Right atrium auricular region (tissue), 2 donors: Measurements from ENCODE around the gene OR13A1. TPM values are rescaled to one million over a fixed set of nuclear protein-coding genes. Genes with fewer than 3 reads are reported as not detected.
"Not testable (repeated sequence)": the region's sequence is repeated elsewhere in the genome, so short reads cannot be mapped to it uniquely, and the experiment has no call there.

Experiments used
- DNase-seq: peaks from one replicate; pipeline ENCODE4 v3.0.0-alpha.2; 2019; ENCODE audit warnings: low spot score
- H3K27ac ChIP-seq, 2 donors: fragments of 200-600 bp; sonication (generic); 1 replicate in 1 of 2; 2 replicates in 1 of 2; pipeline ENCODE4 v1.5.1; 2016 to 2019
- H3K27me3 ChIP-seq, 2 donors: fragments of 200-600 bp; sonication (generic); one replicate each; pipeline versions ENCODE4 v1.5.1 to v1.6.0; 2017 to 2019
- H3K36me3 ChIP-seq: fragments of 200-600 bp; sonication (generic); one replicate; pipeline ENCODE4 v1.5.1; 2016
- H3K4me1 ChIP-seq, 2 donors: fragments of 200-600 bp; sonication (generic); one replicate each; pipeline versions ENCODE4 v1.5.1 to v1.6.0; 2017 to 2019
- H3K4me3 ChIP-seq, 2 donors: fragments of 200-600 bp; sonication (generic); 1 replicate in 1 of 2; 2 replicates in 1 of 2; pipeline ENCODE4 v1.5.1; 2017 to 2019; ENCODE audit warnings: mild to moderate bottlenecking in 1 of 2, moderate library complexity in 1 of 2
- H3K9me3 ChIP-seq, 2 donors: fragments of 200-600 bp; sonication (generic); one replicate each; pipeline ENCODE4 v1.5.1; 2019
- total RNA-seq, 2 donors: library from RNA; depleted of rRNA; stranded (reverse); fragments of >200 nt; gene quantifications; one replicate each; pipeline ENCODE4 v1.1.0, GENCODE V29; 2016
- TF ChIP-seq, protein P1 (sequence below), 2 donors: fragments of 200-600 bp; sonication (generic); IDR thresholded peaks; one replicate each; pipeline ENCODE4 v1.5.1; 2019; ENCODE audit warnings: antibody characterized with exemption in 2 of 2

OR13A1 gene
- total RNA-seq, 2 donors from 2014 or later: not detected

- H3K27ac ChIP-seq: no peak overlapping the region
- H3K36me3 ChIP-seq: no peaks in the 10 kb centered on the region
- no peaks in the 10 kb centered on the region for H3K9me3 ChIP-seq
- DNase-seq: no peak
- H3K4me3 ChIP-seq: no peak overlapping the region
- no peaks in the 10 kb centered on the region for H3K4me1 ChIP-seq
- H3K27me3 ChIP-seq: no peaks in the 10 kb centered on the region
- TF ChIP-seq, protein P1, sequence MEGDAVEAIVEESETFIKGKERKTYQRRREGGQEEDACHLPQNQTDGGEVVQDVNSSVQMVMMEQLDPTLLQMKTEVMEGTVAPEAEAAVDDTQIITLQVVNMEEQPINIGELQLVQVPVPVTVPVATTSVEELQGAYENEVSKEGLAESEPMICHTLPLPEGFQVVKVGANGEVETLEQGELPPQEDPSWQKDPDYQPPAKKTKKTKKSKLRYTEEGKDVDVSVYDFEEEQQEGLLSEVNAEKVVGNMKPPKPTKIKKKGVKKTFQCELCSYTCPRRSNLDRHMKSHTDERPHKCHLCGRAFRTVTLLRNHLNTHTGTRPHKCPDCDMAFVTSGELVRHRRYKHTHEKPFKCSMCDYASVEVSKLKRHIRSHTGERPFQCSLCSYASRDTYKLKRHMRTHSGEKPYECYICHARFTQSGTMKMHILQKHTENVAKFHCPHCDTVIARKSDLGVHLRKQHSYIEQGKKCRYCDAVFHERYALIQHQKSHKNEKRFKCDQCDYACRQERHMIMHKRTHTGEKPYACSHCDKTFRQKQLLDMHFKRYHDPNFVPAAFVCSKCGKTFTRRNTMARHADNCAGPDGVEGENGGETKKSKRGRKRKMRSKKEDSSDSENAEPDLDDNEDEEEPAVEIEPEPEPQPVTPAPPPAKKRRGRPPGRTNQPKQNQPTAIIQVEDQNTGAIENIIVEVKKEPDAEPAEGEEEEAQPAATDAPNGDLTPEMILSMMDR (IDR thresholded peaks at IDR 0.05): no peak
Observed at GRCh38 chr10:45279682-45280081, 35.7 kb downstream of the OR13A1 start.

GRCh38 chr10:45278860-45279498 lies 36.4 kb downstream of the OR13A1 start:
- Histone ChIP-seq H3K4me1 (no peaks in the 10 kb centered on the region), H3K27ac (no peak overlapping the region), H3K4me3 (no peak overlapping the region), H3K9me3 (no peaks in the 10 kb centered on the region), H3K36me3 (no peaks in the 10 kb centered on the region), H3K27me3 (no peaks in the 10 kb centered on the region)
- DNase-seq: no peak
- TF ChIP-seq, protein P1 (IDR thresholded peaks at IDR 0.05): no peak

GRCh38 chr10:45276146-45276545 lies 39.3 kb downstream of the OR13A1 start:
- not testable (repeated sequence) for H3K4me1 ChIP-seq, H3K27me3 ChIP-seq, H3K36me3 ChIP-seq, H3K9me3 ChIP-seq, H3K27ac ChIP-seq, H3K4me3 ChIP-seq, DNase-seq

DNA sequence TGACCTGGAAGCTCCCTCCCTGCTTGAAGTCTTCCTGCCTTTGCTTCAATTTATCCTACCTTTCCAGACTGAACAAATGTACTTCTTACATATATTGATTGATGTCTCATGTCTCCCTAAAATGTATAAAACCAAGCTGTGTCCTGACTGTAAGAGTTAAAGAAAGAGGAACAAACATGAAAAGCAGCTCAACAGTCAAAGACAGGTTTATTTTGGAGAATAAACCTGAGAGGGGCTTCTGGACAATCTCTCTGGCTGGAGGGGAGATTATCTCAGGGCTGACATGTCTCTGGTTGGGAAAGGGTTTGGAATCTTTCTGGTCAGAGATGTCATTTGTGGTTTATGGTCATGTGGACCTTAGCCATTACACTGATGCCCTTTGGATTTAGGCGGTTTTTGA lies 41.0 kb downstream of the OR13A1 start:
- no peak overlapping the region for H3K27ac ChIP-seq
- TF ChIP-seq, protein P1 (IDR thresholded peaks at IDR 0.05): no peak
- H3K4me1 ChIP-seq: no peaks in the 10 kb centered on the region
- no peaks in the 10 kb centered on the region for H3K36me3 ChIP-seq
- DNase-seq: no peak
- no peaks in the 10 kb centered on the region for H3K27me3 ChIP-seq
- H3K9me3 ChIP-seq: no peaks in the 10 kb centered on the region
- H3K4me3 ChIP-seq: no peak overlapping the region

DNA sequence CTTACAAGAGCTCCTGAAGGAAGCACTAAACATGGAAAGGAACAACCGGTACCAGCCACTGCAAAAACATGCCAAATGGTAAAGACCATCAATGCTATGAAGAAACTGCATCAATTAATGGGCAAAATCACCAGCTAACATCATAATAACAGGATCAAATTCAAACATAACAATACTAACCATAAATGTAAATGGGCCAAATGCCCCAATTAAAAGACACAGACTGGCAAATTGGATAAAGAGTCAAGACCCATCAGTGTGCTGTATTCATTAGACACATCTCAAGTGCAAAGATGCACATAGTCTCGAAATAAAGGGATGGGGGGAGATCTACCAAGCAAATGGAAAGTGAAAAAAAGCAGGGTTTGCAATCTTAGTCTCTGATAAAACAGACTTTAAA lies 47.6 kb downstream of the OR13A1 start:
- DNase-seq, H3K4me3 ChIP-seq, H3K27me3 ChIP-seq, H3K36me3 ChIP-seq, H3K27ac ChIP-seq, H3K4me1 ChIP-seq: not testable (repeated sequence)
- peaks cover 0 to 13% of the 10 kb centered on the region in 2 donors for H3K9me3 ChIP-seq

DNA sequence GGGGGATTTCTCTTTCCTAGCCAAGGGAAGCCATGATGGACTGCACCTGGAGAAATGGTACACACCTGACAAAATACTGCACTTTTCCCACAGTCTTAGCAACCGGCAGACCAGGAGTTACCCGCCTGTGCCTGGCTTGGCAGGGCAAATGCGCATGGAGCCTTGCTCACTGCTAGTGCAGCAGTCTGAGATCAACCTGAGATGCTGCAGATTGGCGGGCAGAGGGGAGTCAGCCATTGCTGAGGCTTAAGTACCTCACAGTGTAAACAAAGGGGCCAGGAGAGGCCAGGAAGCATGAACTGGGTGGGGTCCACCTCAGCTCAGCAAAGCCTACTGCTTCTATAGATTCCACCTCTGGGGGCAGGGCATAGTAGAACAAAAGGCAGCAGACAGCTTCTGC lies 49.4 kb downstream of the OR13A1 start:
- no peaks in the 10 kb centered on the region for H3K4me1 ChIP-seq
- no peaks in the 10 kb centered on the region for H3K36me3 ChIP-seq
- no peak for DNase-seq
- H3K4me3 ChIP-seq: no peak overlapping the region
- no peak overlapping the region for H3K27ac ChIP-seq
- H3K9me3 ChIP-seq: peaks cover 0 to 13% of the 10 kb centered on the region in 2 donors
- no peaks in the 10 kb centered on the region for H3K27me3 ChIP-seq
- TF ChIP-seq, protein P1 (IDR thresholded peaks at IDR 0.05): no peak

DNA sequence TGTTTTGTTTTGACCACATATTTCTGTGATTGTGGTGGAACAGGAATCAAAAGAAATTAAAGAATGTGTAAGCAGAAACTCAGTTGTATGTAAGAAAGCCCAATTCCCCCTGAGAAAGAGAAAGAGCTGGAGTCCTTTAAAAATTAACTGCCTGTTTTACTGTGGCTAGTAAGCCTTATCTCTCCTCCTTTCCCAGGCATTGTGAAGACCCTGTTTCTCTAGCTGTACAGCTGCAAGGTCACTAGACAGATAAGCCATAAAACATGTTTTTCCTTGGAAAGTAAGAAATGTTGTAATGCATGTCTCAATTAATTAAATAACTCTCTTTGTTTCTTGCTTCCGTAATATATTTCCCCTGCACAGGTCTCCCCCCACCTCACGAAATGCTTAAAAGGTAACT lies 53.5 kb downstream of the OR13A1 start:
- no peaks in the 10 kb centered on the region for H3K27me3 ChIP-seq
- TF ChIP-seq, protein P1 (IDR thresholded peaks at IDR 0.05): no peak
- H3K36me3 ChIP-seq: no peaks in the 10 kb centered on the region
- no peak overlapping the region for H3K4me3 ChIP-seq
- H3K27ac ChIP-seq: no peak overlapping the region
- DNase-seq: no peak
- peaks cover 0 to 13% of the 10 kb centered on the region in 2 donors for H3K9me3 ChIP-seq
- no peaks in the 10 kb centered on the region for H3K4me1 ChIP-seq
